Medulla oblongata (tissue), 1 donor: Measurements from ENCODE around the gene CKM.
"Not testable (repeated sequence)": the region's sequence is repeated elsewhere in the genome, so short reads cannot be mapped to it uniquely, and the experiment has no call there.

Experiments
- DNase-seq: peaks from one replicate; pipeline ENCODE4 v3.0.0-alpha.2; 2015; ENCODE audit errors: extremely low spot score

Gene CKM

GRCh38 chr19:45349430-45349941, 26.8 kb upstream of the CKM start:
- DNase-seq = no peak

- no peak for DNase-seq
Observed at GRCh38 chr19:45349126-45349415, 26.4 kb upstream of the CKM start.

GRCh38 chr19:45348367-45349125, 25.9 kb upstream of the CKM start:
- no peak for DNase-seq

GRCh38 chr19:45347570-45348366, 25.1 kb upstream of the CKM start:
- no peak for DNase-seq

GRCh38 chr19:45346449-45346848, 23.8 kb upstream of the CKM start:
- no peak for DNase-seq

- DNase-seq = no peak
Observed at GRCh38 chr19:45345506-45345860, 22.8 kb upstream of the CKM start.

- no peak for DNase-seq
Observed at GRCh38 chr19:45344621-45345505, 22.2 kb upstream of the CKM start.

GRCh38 chr19:45342911-45343310, 20.2 kb upstream of the CKM start:
- DNase-seq = no peak

- no peak for DNase-seq
Observed at GRCh38 chr19:45340899-45341453, 18.3 kb upstream of the CKM start.

GRCh38 chr19:45340232-45340898, 17.7 kb upstream of the CKM start, which contains the start of gene KLC3:
Gene KLC3, plus strand, starts transcription at chr19:45340750. Its CDS starts 4,792 bp downstream, at chr19:45345542.
- no peak for DNase-seq

GRCh38 chr19:45339629-45340028, 17.0 kb upstream of the CKM start:
- no peak for DNase-seq

GRCh38 chr19:45336696-45337251, 14.1 kb upstream of the CKM start:
- no peak for DNase-seq

- DNase-seq = not testable (repeated sequence)
Observed at GRCh38 chr19:45334881-45335280, 12.2 kb upstream of the CKM start.

- no peak for DNase-seq
Observed at GRCh38 chr19:45333609-45334303, 11.1 kb upstream of the CKM start.

- no peak for DNase-seq
Observed at GRCh38 chr19:45331411-45331810, 8.7 kb upstream of the CKM start.

- DNase-seq = no peak
Observed at GRCh38 chr19:45327404-45328143, 4.9 kb upstream of the CKM start.

- DNase-seq = no peak
Observed at GRCh38 chr19:45324349-45324907, 1.8 kb upstream of the CKM start.

- DNase-seq = no peak
Observed at GRCh38 chr19:45323671-45324081, 1.0 kb upstream of the CKM start.

- no peak for DNase-seq
Observed at GRCh38 chr19:45322311-45322710, 364 bp downstream of the CKM start.
